Calu3 (cell line): ENCODE measurements around the gene RFC1. TPM values are rescaled to one million over a fixed set of nuclear protein-coding genes. Genes with fewer than 3 reads are reported as not detected.

Experiments used
- BruUV-seq: library from RNA; stranded (reverse); fragments of 400-500 nt; replicated peaks from 2 replicates; lab custom pipeline; 2021; lab: Mats Ljungman, UMichigan
- CTCF ChIA-PET: fragments of 300-600 bp; sonication (Branson Sonifier 250); formaldehyde crosslinking; loops from one replicate; lab custom pipeline; 2022; ENCODE audit warnings: antibody characterized with exemption; lab: Charles Lee
- DNase-seq: peaks from one replicate; pipeline ENCODE4 v3.0.0; 2022
- H3K27ac Mint-ChIP-seq: one replicate; pipeline ENCODE4 v1.8.0; 2022; ENCODE audit warnings: mixed read lengths; ENCODE audit not compliant: unreplicated experiment
- H3K27me3 Mint-ChIP-seq: one replicate; pipeline ENCODE4 v1.8.0; 2022; ENCODE audit warnings: mixed read lengths; ENCODE audit not compliant: unreplicated experiment
- H3K36me3 Mint-ChIP-seq: one replicate; pipeline ENCODE4 v1.8.0; 2022; ENCODE audit warnings: mild to moderate bottlenecking, moderate library complexity, mixed read lengths; ENCODE audit not compliant: insufficient read depth, unreplicated experiment
- H3K4me1 Mint-ChIP-seq: one replicate; pipeline ENCODE4 v1.8.0; 2022; ENCODE audit warnings: mild to moderate bottlenecking, low read depth, mixed read lengths; ENCODE audit not compliant: unreplicated experiment
- H3K4me3 Mint-ChIP-seq: one replicate; pipeline ENCODE4 v1.8.0; 2022; ENCODE audit warnings: mild to moderate bottlenecking, low read depth, moderate library complexity, mixed read lengths; ENCODE audit not compliant: unreplicated experiment
- H3K9me3 Mint-ChIP-seq: one replicate; pipeline ENCODE4 v1.8.0; 2022; ENCODE audit warnings: low read depth, mixed read lengths; ENCODE audit not compliant: unreplicated experiment
- intact Hi-C: fragments of 100-400 bp; cut with micrococcal nuclease; formaldehyde crosslinking; loops from one replicate; pipeline ENCODE4 v1.10.0; 2022; ENCODE audit not compliant: unreplicated experiment
- total RNA-seq: library from RNA; stranded (reverse); gene quantifications from 2 replicates; pipeline ENCODE4 v1.2.3, GENCODE V29; 2022
- TF ChIP-seq, protein P1 (sequence below): fragments of 200-600 bp; IDR thresholded peaks from one replicate; pipeline ENCODE4 v1.8.0; 2022; ENCODE audit warnings: antibody characterized with exemption; ENCODE audit not compliant: unreplicated experiment

RFC1 gene
- total RNA-seq, 1 experiment from 2014 or later, result 37.0 TPM

DNA sequence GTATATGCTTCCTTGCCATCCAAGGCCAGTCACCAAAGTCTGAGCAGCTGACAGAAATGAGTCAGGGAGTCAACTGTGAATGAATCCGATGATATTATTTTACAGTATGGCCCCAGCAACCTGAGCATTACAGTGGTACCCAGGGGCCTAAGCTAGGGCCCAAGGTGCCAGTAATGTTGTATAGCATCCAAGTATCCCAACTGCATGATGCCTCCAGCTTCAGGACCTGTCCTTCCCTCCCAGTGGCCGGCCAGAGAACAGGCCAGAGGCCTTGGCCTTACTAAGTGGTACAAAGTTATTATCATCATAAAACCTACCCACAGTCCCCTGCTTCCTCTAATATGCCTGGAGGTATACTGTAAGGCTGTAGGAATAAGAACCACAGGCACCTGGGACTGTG lies 79.9 kb downstream of the RFC1 start:
- no peak overlapping the region for H3K4me3 Mint-ChIP-seq
- intact Hi-C loops, result no loop called here
- BruUV-seq, result no TSS peak
- H3K9me3 Mint-ChIP-seq, result no peaks in the 10 kb centered on the region
- H3K27me3 Mint-ChIP-seq, result no peaks in the 10 kb centered on the region
- H3K27ac Mint-ChIP-seq, result no peak overlapping the region
- CTCF ChIA-PET, result no interaction called here
- peaks cover 13% of the 10 kb centered on the region for H3K36me3 Mint-ChIP-seq
- no peaks in the 10 kb centered on the region for H3K4me1 Mint-ChIP-seq
- TF ChIP-seq, protein P1, sequence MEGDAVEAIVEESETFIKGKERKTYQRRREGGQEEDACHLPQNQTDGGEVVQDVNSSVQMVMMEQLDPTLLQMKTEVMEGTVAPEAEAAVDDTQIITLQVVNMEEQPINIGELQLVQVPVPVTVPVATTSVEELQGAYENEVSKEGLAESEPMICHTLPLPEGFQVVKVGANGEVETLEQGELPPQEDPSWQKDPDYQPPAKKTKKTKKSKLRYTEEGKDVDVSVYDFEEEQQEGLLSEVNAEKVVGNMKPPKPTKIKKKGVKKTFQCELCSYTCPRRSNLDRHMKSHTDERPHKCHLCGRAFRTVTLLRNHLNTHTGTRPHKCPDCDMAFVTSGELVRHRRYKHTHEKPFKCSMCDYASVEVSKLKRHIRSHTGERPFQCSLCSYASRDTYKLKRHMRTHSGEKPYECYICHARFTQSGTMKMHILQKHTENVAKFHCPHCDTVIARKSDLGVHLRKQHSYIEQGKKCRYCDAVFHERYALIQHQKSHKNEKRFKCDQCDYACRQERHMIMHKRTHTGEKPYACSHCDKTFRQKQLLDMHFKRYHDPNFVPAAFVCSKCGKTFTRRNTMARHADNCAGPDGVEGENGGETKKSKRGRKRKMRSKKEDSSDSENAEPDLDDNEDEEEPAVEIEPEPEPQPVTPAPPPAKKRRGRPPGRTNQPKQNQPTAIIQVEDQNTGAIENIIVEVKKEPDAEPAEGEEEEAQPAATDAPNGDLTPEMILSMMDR, result no peak
- DNase-seq, result no peak

- Mint-ChIP-seq H3K4me3 (no peak overlapping the region), H3K36me3 (peaks cover 13% of the 10 kb centered on the region), H3K4me1 (no peaks in the 10 kb centered on the region), H3K9me3 (no peaks in the 10 kb centered on the region), H3K27ac (no peak overlapping the region), H3K27me3 (no peaks in the 10 kb centered on the region)
- no TSS peak for BruUV-seq
- TF ChIP-seq, protein P1, result no peak
- intact Hi-C loops, result no loop called here
- CTCF ChIA-PET, result no interaction called here
- DNase-seq, result no peak
Measured at GRCh38 chr4:39285853-39286252, 80.3 kb downstream of the RFC1 start.

- TF ChIP-seq, protein P1, result no peak
- H3K27me3 Mint-ChIP-seq, result no peaks in the 10 kb centered on the region
- H3K9me3 Mint-ChIP-seq, result no peaks in the 10 kb centered on the region
- CTCF ChIA-PET, result interaction anchor here (0.6 kb wide), 1 partner anchor 150 kb away, joined by 3 read pairs; no protein-coding TSS in a partner anchor
- H3K27ac Mint-ChIP-seq, result no peak overlapping the region
- BruUV-seq, result no TSS peak
- H3K36me3 Mint-ChIP-seq, result peaks cover 13% of the 10 kb centered on the region
- no peak overlapping the region for H3K4me3 Mint-ChIP-seq
- no peaks in the 10 kb centered on the region for H3K4me1 Mint-ChIP-seq
- intact Hi-C loops, result no loop called here
- DNase-seq, result no peak
Measured at GRCh38 chr4:39285111-39285795, 80.9 kb downstream of the RFC1 start.

DNA sequence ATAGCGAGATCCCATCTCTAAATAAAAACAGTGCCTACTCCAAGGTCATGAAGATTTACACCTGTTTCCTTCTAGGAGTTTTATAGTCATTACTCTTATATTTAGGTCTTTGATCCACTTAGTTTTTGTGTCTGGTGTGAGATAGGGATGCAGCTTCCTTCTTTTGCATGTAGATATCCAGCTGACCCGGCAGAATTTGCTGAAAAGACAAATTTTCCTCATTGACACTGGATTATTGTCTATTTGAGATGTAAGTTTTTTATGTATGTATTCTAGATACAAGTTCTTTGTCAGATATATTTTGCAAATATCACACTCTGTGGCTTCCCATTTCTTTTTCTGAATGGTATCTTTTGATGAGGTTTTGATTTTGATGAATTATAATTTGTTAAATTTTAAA lies 85.4 kb downstream of the RFC1 start:
- no peak for DNase-seq
- H3K36me3 Mint-ChIP-seq, result peaks cover 9% of the 10 kb centered on the region
- no peaks in the 10 kb centered on the region for H3K9me3 Mint-ChIP-seq
- TF ChIP-seq, protein P1, result no peak
- H3K27me3 Mint-ChIP-seq, result no peaks in the 10 kb centered on the region
- BruUV-seq, result no TSS peak
- H3K27ac Mint-ChIP-seq, result no peak overlapping the region
- no peak overlapping the region for H3K4me3 Mint-ChIP-seq
- H3K4me1 Mint-ChIP-seq, result no peaks in the 10 kb centered on the region
- intact Hi-C loops, result no loop called here
- CTCF ChIA-PET, result no interaction called here
